AG04449 (cell line): Measurements from ENCODE around the gene SLC12A5.

ENCODE experiments used
- CTCF ChIA-PET: fragments of 350-600 bp; formaldehyde crosslinking; extraction: SDS; loops from one replicate; lab custom pipeline; 2021; ENCODE audit warnings: antibody characterized with exemption; lab: Yijun Ruan, JAX
- POLR2A ChIA-PET: fragments of 400-600, 350-600 bp; formaldehyde crosslinking; extraction: SDS; loops from one replicate; lab custom pipeline; 2020; ENCODE audit warnings: antibody characterized with exemption, inconsistent platforms; lab: Yijun Ruan, JAX
- DNase-seq: peaks from one replicate; pipeline ENCODE4 v3.0.0-alpha.2; 2010; ENCODE audit warnings: low read depth, low spot score
- H3K4me3 ChIP-seq: 2 replicates; pipeline ENCODE4 v1.5.1; 2011; ENCODE audit warnings: low read depth, mild to moderate bottlenecking, control low read depth, low read length
- TF ChIP-seq, protein P1 (sequence below): IDR thresholded peaks from one replicate; pipeline ENCODE4 v1.5.1; 2011; ENCODE audit warnings: mild to moderate bottlenecking, moderate library complexity, low read length, control low read depth, inconsistent platforms; ENCODE audit not compliant: insufficient read depth; ENCODE audit errors: missing control alignments

The SLC12A5 gene

DNA sequence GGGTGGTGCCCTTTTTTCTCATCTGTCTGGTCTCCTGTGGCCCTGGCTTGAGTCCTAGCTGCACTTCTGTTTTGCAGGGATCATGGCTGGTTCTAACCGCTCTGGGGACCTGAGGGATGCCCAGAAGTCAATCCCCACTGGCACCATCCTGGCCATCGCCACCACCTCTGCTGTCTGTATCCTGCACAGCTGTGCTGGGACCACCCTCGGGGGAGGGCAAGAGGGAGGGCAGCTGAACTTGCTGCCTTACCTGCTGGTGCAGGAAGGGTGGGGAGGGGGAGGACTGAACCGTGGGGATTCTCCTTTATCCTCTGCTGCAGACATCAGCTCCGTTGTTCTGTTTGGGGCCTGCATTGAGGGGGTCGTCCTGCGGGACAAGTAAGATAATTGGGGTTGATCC, 14.5 kb downstream of the SLC12A5 start:
- TF ChIP-seq, protein P1, sequence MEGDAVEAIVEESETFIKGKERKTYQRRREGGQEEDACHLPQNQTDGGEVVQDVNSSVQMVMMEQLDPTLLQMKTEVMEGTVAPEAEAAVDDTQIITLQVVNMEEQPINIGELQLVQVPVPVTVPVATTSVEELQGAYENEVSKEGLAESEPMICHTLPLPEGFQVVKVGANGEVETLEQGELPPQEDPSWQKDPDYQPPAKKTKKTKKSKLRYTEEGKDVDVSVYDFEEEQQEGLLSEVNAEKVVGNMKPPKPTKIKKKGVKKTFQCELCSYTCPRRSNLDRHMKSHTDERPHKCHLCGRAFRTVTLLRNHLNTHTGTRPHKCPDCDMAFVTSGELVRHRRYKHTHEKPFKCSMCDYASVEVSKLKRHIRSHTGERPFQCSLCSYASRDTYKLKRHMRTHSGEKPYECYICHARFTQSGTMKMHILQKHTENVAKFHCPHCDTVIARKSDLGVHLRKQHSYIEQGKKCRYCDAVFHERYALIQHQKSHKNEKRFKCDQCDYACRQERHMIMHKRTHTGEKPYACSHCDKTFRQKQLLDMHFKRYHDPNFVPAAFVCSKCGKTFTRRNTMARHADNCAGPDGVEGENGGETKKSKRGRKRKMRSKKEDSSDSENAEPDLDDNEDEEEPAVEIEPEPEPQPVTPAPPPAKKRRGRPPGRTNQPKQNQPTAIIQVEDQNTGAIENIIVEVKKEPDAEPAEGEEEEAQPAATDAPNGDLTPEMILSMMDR = no peak
- no peak overlapping the region for H3K4me3 ChIP-seq
- CTCF ChIA-PET = interaction anchor here (1.2 to 2.4 kb wide), 3 partner anchors 14 to 29 kb away, joined by 3 to 10 read pairs (median 4); no protein-coding TSS in a partner anchor
- POLR2A ChIA-PET = no interaction called here
- DNase-seq = no peak

DNA sequence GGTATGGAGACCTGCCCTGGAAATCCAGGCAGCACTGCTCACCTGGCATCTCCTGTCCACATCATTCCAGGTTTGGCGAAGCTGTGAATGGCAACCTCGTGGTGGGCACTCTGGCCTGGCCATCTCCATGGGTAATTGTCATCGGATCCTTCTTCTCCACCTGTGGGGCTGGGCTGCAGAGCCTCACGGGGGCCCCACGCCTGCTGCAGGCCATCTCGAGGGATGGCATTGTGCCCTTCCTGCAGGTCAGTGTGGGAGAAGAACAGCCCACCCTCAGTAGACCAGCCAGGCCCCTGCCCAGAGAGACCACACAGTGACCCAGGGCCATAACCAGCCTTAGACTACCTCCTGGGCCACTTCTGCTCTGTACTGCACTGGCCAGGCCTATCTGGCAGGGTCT, 15.9 kb downstream of the SLC12A5 start:
- no peak for DNase-seq
- no peak overlapping the region for H3K4me3 ChIP-seq
- CTCF ChIA-PET = interaction anchor here (2.4 kb wide), 1 partner anchor 13 kb away, joined by 10 read pairs; no protein-coding TSS in a partner anchor
- POLR2A ChIA-PET = no interaction called here
- TF ChIP-seq, protein P1 = no peak

DNA sequence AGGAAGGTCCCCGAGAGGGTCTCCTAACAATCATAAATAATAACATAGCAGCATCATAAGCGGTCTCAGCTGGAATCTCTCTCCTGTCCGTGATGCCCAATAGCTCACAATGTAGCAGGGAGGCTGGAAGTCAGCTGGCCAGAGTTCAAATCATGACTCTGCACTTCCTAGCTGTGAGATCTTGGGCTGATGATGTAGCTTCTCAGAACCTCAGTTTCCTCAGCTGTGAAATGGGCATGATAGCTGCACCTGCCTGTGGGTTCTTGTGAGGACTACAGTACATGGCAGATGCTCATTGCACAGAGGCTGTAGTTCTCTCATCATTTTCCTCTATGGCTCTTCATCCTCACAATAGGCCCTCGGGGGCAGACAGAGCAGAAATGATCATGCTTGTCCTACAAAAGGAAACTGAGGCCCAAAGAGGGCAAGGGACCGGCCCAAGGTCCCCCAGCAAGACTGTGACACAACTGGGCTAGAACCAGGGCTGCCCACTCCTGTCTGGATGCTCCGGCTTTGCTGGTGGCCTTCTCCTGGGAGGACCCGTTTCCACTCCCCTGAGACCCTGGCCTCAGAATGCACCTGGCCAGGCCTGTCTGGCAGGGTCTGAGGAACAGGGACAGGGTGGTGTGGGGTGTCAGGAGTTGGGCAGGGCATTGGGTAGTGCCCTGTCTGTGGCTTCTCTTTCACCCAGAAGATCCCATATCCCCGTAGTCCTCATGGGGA, 17.7 kb downstream of the SLC12A5 start:
- CTCF ChIA-PET = no interaction called here
- DNase-seq = no peak
- POLR2A ChIA-PET = no interaction called here
- TF ChIP-seq, protein P1 = no peak
- no peak overlapping the region for H3K4me3 ChIP-seq

DNA sequence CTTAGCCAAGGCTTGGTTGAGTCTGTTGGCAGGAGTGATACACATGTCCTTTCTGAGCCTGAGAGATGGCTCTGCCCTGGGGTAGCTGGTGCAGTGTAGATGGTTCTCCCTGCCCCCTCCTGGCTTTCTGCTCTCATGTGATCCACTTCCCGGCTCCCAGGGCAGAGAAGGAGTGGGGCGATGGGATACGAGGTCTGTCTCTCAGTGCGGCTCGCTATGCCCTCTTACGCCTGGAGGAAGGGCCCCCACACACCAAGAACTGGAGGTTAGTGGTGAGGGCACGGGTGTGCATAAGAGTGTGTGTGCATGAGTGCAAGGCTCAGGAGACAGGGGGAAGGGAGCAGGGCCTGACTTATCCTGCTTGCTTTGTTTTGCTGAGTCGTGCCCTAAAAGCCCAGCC, 18.8 kb downstream of the SLC12A5 start:
- POLR2A ChIA-PET = no interaction called here
- CTCF ChIA-PET = no interaction called here
- DNase-seq = no peak
- TF ChIP-seq, protein P1 = no peak
- no peak overlapping the region for H3K4me3 ChIP-seq

DNA sequence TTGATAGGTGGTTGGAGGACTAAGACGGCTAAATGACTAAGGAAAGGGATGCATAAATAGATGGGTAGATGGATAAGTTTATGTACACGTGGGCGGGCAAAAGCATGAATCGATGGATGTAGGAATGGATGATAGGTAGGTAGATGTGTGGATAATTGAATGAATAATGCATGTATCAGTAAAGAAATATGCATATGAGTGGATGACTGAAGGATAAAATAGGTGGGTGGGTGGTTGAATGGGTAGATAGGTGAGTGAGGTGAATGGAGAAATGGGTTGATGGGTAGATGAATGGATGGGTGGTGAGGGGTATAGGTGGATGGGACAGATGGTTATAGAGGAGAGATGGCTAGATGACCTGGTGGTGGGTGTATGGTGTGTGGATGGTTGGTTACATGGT, 20.2 kb downstream of the SLC12A5 start:
- POLR2A ChIA-PET = no interaction called here

DNA sequence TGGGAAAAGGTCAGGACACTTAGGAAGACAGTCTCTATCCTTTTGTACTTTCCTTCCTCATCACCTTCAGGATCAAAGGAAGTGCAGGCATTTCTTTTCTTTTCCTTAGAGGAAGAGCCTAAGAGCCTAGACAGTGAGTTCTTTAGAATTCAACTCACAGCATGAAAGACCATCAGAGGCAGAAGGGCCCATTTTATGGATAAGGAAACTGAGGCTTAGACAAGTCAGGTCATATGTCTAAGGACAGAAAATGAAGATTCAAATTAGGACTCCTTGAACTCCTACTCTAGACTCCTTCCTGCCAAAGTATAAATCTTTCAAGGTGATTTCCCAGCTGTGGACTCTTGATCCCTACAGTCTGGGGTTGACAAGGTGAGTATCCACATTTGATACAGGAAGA, 20.8 kb downstream of the SLC12A5 start:
- DNase-seq = no peak
- TF ChIP-seq, protein P1 = no peak
- ChIA-PET CTCF (no interaction called here), POLR2A (interaction anchor here (0.6 kb wide), 1 partner anchor 132 kb away, joined by 3 read pairs; no protein-coding TSS in a partner anchor)
- H3K4me3 ChIP-seq = no peak overlapping the region

More for the DNA sequence above, 20.2 kb downstream of the SLC12A5 start:
- DNase-seq = no peak
- no peak overlapping the region for H3K4me3 ChIP-seq
- TF ChIP-seq, protein P1 = no peak
- CTCF ChIA-PET = no interaction called here
